Ascending aorta (tissue), 2 donors: ENCODE results near the gene PSME2. TPM values are rescaled to one million over a fixed set of nuclear protein-coding genes. Genes with fewer than 3 reads are reported as not detected.
A peak's percentile ranks its signal among the peaks of the same experiment; 100 is the strongest.

ENCODE experiments used
- DNase-seq, 2 donors: peaks; one replicate each; pipeline ENCODE4 v3.0.0-alpha.2; 2019; ENCODE audit warnings: low spot score in 2 of 2
- H3K27ac ChIP-seq, 2 donors: fragments of 200-600 bp; sonication (generic); one replicate each; pipeline ENCODE4 v1.5.1; 2016 to 2017; ENCODE audit warnings: mild to moderate bottlenecking in 1 of 2
- H3K27me3 ChIP-seq: fragments of 200-600 bp; sonication (generic); one replicate; pipeline ENCODE4 v1.5.1; 2017
- H3K36me3 ChIP-seq, 2 donors: fragments of 200-600 bp; sonication (generic); one replicate each; pipeline ENCODE4 v1.5.1; 2016
- H3K4me1 ChIP-seq, 2 donors: fragments of 200-600 bp; sonication (generic); one replicate each; pipeline ENCODE4 v1.5.1; 2016 to 2017; ENCODE audit warnings: mild to moderate bottlenecking in 1 of 2
- H3K4me3 ChIP-seq, 2 donors: fragments of 200-600 bp; sonication (generic); one replicate each; pipeline ENCODE4 v1.5.1; 2016 to 2017; ENCODE audit warnings: mild to moderate bottlenecking in 1 of 2
- H3K9me3 ChIP-seq, 2 donors: fragments of 200-600 bp; sonication (generic); one replicate each; pipeline ENCODE4 v1.5.1; 2016
- intact Hi-C: fragments of 100-400 bp; cut with DNase I; formaldehyde crosslinking; loops from one replicate; pipeline ENCODE4 v1.15.1; 2023
- total RNA-seq: library from RNA; depleted of rRNA; stranded (reverse); fragments of >200 nt; gene quantifications from one replicate; pipeline ENCODE4 v1.1.0, GENCODE V29; 2016
- TF ChIP-seq, protein P1 (sequence below), 3 experiments: fragments of 200-600 bp in 2 of 3; fragments of 450-650 bp in 1 of 3; sonication (generic) in 2 of 3; IDR thresholded peaks; one replicate each; pipeline ENCODE4 v1.5.1; 2016 to 2019; ENCODE audit warnings: antibody characterized with exemption in 3 of 3, mild to moderate bottlenecking in 1 of 3, moderate library complexity in 1 of 3

PSME2 gene
- total RNA-seq, 1 donor from 2014 or later: 100 TPM

GRCh38 chr14:24139272-24139934 lies 7.0 kb downstream of the PSME2 start:
- no peaks in the 10 kb centered on the region for H3K9me3 ChIP-seq
- H3K27me3 ChIP-seq: no peaks in the 10 kb centered on the region
- TF ChIP-seq, protein P1, sequence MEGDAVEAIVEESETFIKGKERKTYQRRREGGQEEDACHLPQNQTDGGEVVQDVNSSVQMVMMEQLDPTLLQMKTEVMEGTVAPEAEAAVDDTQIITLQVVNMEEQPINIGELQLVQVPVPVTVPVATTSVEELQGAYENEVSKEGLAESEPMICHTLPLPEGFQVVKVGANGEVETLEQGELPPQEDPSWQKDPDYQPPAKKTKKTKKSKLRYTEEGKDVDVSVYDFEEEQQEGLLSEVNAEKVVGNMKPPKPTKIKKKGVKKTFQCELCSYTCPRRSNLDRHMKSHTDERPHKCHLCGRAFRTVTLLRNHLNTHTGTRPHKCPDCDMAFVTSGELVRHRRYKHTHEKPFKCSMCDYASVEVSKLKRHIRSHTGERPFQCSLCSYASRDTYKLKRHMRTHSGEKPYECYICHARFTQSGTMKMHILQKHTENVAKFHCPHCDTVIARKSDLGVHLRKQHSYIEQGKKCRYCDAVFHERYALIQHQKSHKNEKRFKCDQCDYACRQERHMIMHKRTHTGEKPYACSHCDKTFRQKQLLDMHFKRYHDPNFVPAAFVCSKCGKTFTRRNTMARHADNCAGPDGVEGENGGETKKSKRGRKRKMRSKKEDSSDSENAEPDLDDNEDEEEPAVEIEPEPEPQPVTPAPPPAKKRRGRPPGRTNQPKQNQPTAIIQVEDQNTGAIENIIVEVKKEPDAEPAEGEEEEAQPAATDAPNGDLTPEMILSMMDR (IDR thresholded peaks at IDR 0.05): no peak
- H3K4me1 ChIP-seq: peaks cover 9 to 31% of the 10 kb centered on the region in 2 donors
- intact Hi-C loops: no loop called here
- H3K4me3 ChIP-seq: peak overlapping the region in 1 of 2 donors; percentile 80
- H3K36me3 ChIP-seq: peaks cover 11 to 18% of the 10 kb centered on the region in 2 donors
- DNase-seq: no peak
- H3K27ac ChIP-seq: peak overlapping the region in 1 of 2 donors; percentile 76

DNA sequence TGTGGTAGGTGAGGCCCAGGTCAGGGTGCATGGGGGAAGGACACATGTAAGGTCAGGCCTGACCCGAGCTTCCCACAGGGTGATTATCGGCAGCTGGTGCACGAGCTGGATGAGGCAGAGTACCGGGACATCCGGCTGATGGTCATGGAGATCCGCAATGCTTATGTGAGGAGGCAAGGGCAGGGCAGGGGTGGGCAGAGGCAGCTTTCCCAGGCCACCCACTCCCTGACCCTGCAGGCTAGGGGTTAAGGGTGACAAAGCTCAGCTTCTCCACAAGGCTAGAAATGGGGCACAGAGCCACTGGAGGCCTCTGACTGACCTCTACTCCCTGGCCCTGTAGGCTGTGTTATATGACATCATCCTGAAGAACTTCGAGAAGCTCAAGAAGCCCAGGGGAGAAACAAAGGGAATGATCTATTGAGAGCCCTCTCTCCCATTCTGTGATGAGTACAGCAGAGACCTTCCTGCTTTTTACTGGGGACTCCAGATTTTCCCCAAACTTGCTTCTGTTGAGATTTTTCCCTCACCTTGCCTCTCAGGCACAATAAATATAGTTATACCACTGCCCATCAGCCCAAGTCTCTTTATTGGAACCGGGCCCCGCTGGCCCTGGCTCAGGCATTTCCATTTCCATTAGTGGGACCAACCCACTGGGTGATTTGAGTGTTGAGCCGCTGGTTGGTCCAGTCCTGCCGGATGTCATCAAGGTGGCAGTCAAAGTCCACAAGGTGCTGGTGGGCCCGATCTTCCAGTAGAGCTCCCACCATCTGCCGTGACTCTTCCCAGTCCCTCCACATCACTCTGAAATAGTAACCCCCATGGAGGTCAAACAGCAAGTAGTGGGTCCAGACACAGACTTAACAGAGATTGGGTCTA lies 7.8 kb downstream of the PSME2 start:
- Histone ChIP-seq H3K36me3 (peaks cover 11 to 18% of the 10 kb centered on the region in 2 donors), H3K27ac (no peak overlapping the region), H3K27me3 (no peaks in the 10 kb centered on the region), H3K9me3 (no peaks in the 10 kb centered on the region), H3K4me3 (no peak overlapping the region), H3K4me1 (peaks cover 9 to 31% of the 10 kb centered on the region in 2 donors)
- DNase-seq: no peak
- intact Hi-C loops: no loop called here
- TF ChIP-seq, protein P1 (IDR thresholded peaks at IDR 0.05): no peak

DNA sequence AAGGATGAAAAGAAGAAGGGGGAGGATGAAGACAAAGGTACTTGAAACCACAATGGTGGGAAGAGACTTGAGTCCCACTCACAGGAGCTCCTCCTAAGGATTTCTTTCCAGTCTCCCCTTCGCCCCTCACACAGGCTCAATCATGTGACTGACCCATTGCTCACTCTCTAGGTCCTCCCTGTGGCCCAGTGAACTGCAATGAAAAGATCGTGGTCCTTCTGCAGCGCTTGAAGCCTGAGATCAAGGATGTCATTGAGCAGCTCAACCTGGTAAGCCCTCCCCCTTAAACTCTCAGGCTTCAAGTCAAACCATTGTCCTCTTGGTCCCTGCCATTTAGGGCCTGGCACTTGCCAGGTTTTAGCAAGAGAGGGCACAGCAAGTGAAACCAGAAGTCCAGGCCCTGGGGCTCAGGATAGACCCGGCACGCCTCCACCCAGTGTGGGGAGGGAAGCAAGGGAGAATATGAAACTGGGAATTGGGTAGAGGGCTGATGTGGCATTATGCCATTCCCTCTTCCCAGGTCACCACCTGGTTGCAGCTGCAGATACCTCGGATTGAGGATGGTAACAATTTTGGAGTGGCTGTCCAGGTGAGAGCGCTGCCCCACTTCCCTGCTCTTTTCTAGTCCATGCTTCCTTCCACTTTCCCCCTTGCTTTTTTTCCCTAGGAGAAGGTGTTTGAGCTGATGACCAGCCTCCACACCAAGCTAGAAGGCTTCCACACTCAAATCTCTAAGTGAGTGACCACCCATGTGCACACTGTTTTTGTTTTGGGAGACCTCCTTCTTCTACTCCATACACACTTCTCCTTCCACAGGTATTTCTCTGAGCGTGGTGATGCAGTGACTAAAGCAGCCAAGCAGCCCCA lies 8.6 kb downstream of the PSME2 start:
- Histone ChIP-seq H3K4me3 (no peak overlapping the region), H3K36me3 (peaks cover 11 to 18% of the 10 kb centered on the region in 2 donors), H3K9me3 (no peaks in the 10 kb centered on the region), H3K27ac (peak overlapping the region; percentile 31 to 91), H3K27me3 (no peaks in the 10 kb centered on the region), H3K4me1 (peaks cover 9 to 31% of the 10 kb centered on the region in 2 donors)
- TF ChIP-seq, protein P1 (IDR thresholded peaks at IDR 0.05): no peak
- no peak for DNase-seq
- intact Hi-C loops: no loop called here

DNA sequence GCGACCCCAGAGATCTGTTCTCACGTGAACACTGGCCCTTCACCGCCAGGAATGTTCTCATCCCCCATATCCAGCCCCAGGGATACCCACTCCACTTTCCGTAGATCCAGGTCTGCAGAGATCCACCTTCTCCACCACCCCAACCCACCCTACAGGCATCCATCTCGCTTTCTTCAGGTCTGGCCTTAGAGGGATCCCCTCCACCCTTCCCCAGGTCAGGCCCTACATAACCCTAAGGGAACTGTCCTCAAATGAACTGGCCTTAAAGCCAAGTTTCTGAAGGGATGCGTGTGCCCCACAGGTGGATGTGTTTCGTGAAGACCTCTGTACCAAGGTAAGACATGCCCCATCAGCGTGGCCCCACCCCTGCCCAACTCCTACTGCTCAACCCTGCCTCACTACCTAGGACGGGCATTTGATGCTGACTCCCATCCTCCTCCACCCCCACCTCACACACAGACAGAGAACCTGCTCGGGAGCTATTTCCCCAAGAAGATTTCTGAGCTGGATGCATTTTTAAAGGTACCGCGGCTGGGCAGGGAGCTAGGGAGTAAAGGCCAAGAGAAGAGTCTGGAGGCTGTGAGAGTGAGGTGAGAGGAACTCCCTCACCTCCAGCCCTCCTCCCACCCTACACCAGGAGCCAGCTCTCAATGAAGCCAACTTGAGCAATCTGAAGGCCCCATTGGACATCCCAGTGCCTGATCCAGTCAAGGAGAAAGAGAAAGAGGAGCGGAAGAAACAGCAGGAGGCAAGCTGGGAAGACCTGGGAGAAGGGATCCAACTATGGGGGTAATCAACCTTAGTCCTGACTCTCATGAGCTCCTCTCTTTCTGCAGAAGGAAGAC lies 9.5 kb downstream of the PSME2 start:
- Histone ChIP-seq H3K27me3 (no peaks in the 10 kb centered on the region), H3K27ac (peak overlapping the region; percentile 80 to 91), H3K4me1 (peaks cover 5 to 27% of the 10 kb centered on the region in 2 donors), H3K4me3 (peak overlapping the region; percentile 82 to 96), H3K9me3 (no peaks in the 10 kb centered on the region), H3K36me3 (peaks cover 11 to 18% of the 10 kb centered on the region in 2 donors)
- TF ChIP-seq, protein P1 (IDR thresholded peaks at IDR 0.05): no peak
- intact Hi-C loops: loop anchor here (1.0 kb wide), 2 partner anchors 22 to 24 kb away; partner anchors contain the start of gene IRF9
- no peak for DNase-seq
